ENCODE results near the gene DAPK1. TPM values are rescaled to one million over a fixed set of nuclear protein-coding genes. Genes with fewer than 3 reads are reported as not detected.

DAPK1 gene
- total RNA-seq, 1 experiment from 2014 or later = 19.7 TPM

DNA sequence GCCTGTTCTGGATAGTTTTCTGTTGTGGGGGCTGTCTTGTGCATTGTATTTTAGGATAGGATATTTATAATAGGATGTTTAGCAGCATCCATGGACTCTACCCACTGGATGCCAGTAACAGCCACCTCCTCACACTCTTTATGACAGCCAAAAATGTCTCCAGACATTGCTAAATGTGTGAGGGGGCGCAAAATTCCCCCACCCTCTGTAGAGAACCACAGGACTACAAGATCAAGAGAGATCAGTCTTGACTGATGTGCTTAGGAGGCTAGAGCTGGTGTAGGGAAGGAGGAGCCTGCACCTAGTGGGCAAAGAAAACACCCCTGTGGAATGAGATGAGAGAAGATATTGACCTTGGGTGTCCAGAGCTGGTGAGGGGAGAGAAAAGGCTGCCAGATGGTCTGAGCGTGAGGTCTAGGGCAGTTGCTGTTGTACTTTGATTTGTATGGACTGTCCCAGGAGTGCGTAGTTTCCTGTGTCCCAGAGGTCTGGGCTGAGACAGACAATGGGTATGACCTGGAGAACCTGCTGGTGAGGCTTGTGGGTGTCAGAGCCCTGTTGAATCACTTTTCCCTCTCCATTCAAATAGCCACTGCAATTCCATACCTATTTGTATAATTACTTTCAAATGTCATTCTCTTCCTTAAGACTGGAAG lies 16.3 kb downstream of the DAPK1 start:
- POLR2A ChIA-PET = interaction anchor here (0.6 to 1.9 kb wide), 3 partner anchors 16 to 179 kb away, joined by 3 to 7 read pairs (median 3); partner anchors contain the start of gene DAPK1
- no peak overlapping the region for H3K4me3 Mint-ChIP-seq (ENCODE audit: unreplicated experiment)
- peaks cover 44% of the 10 kb centered on the region for H3K4me1 Mint-ChIP-seq (ENCODE audit: insufficient read depth, unreplicated experiment)
- intact Hi-C loops (cut with micrococcal nuclease) = no loop called here
- no peak for DNase-seq (ENCODE audit: unreplicated experiment)
- H3K36me3 Mint-ChIP-seq (ENCODE audit: insufficient read depth, unreplicated experiment) = peaks cover 6% of the 10 kb centered on the region
- BruUV-seq (replicated peaks) = no TSS peak
- no peaks in the 10 kb centered on the region for H3K27me3 Mint-ChIP-seq (ENCODE audit: insufficient read depth, unreplicated experiment)
- no peak overlapping the region for H3K27ac Mint-ChIP-seq (ENCODE audit: low read depth, unreplicated experiment)
- CTCF ChIA-PET = interaction anchor here (0.6 kb wide), 2 partner anchors 129 to 222 kb away, joined by 4 to 5 read pairs; no protein-coding TSS in a partner anchor
- TF ChIP-seq, protein P1, sequence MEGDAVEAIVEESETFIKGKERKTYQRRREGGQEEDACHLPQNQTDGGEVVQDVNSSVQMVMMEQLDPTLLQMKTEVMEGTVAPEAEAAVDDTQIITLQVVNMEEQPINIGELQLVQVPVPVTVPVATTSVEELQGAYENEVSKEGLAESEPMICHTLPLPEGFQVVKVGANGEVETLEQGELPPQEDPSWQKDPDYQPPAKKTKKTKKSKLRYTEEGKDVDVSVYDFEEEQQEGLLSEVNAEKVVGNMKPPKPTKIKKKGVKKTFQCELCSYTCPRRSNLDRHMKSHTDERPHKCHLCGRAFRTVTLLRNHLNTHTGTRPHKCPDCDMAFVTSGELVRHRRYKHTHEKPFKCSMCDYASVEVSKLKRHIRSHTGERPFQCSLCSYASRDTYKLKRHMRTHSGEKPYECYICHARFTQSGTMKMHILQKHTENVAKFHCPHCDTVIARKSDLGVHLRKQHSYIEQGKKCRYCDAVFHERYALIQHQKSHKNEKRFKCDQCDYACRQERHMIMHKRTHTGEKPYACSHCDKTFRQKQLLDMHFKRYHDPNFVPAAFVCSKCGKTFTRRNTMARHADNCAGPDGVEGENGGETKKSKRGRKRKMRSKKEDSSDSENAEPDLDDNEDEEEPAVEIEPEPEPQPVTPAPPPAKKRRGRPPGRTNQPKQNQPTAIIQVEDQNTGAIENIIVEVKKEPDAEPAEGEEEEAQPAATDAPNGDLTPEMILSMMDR (IDR thresholded peaks at IDR 0.05; ENCODE audit: unreplicated experiment) = no peak
- H3K9me3 Mint-ChIP-seq (ENCODE audit: unreplicated experiment) = no peaks in the 10 kb centered on the region

DNA sequence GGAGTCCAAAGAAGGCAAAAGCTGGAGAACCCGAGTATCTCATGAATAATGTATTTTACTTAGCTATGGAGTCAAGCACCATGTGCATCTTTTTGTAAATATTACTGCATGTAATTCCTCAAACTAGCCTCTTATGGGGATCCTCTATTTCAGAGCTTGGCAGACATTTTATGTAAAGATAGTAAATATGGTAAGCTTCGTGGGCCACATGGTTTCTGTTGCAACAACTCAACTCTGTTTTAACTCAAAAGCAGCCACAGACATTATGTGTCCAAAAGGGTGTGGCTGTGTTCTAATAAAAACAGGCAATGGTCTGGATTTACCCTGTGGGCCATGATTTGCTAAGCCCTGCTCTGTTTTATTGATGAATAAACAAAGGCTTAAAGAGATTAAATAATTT lies 17.3 kb downstream of the DAPK1 start:
- intact Hi-C loops (cut with micrococcal nuclease) = no loop called here
- TF ChIP-seq, protein P1 (IDR thresholded peaks at IDR 0.05; ENCODE audit: unreplicated experiment) = no peak
- Mint-ChIP-seq H3K36me3 (ENCODE audit: insufficient read depth, unreplicated experiment) (no peaks in the 10 kb centered on the region), H3K4me3 (ENCODE audit: unreplicated experiment) (no peak overlapping the region), H3K4me1 (ENCODE audit: insufficient read depth, unreplicated experiment) (peaks cover 44% of the 10 kb centered on the region), H3K9me3 (ENCODE audit: unreplicated experiment) (no peaks in the 10 kb centered on the region), H3K27me3 (ENCODE audit: insufficient read depth, unreplicated experiment) (no peaks in the 10 kb centered on the region), H3K27ac (ENCODE audit: low read depth, unreplicated experiment) (peak overlapping the region; percentile 47)
- no TSS peak for BruUV-seq (replicated peaks)
- ChIA-PET CTCF (interaction anchor here (0.6 to 2.1 kb wide), 5 partner anchors 10 to 148 kb away, joined by 3 to 7 read pairs (median 4); no protein-coding TSS in a partner anchor), POLR2A (interaction anchor here (0.7 to 1.9 kb wide), 5 partner anchors 17 to 132 kb away, joined by 3 to 7 read pairs (median 3); partner anchors contain the start of gene DAPK1)
- DNase-seq (ENCODE audit: unreplicated experiment) = no peak

DNA sequence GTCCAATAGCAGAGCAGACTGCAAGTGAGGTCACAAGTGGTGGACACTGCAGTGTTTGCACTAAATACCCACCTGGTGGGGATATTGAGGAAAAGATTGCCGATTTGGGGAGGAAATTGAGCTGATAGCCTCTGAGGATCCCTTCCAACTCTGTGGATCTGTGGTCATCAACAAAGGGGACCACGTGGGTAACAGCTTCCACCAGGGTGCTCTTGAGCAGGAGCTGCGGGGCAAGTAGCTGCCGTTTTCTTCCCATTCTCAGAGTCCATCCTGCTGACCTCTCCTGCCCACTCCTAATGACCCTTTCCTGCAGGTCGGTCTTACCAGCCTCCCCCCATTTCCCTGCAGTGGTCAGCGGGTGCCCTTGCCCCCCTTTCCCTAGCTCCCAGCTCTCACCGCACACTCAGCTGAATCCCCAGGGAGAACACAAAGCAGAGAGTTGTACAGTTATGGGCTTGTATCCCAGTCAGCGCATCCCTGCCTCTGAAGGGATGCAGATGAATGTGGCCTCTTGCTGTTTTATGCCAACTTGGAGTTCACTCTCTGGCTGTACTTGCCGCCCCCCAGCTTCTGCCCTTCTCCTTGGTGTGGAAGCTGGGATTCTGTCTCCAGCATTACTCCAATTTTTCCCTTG lies 18.0 kb downstream of the DAPK1 start:
- peak overlapping the region; percentile 47 for H3K27ac Mint-ChIP-seq (ENCODE audit: low read depth, unreplicated experiment)
- BruUV-seq (replicated peaks) = no TSS peak
- H3K4me3 Mint-ChIP-seq (ENCODE audit: unreplicated experiment) = no peak overlapping the region
- no peak for DNase-seq (ENCODE audit: unreplicated experiment)
- intact Hi-C loops (cut with micrococcal nuclease) = no loop called here
- H3K4me1 Mint-ChIP-seq (ENCODE audit: insufficient read depth, unreplicated experiment) = peaks cover 44% of the 10 kb centered on the region
- TF ChIP-seq, protein P1 (IDR thresholded peaks at IDR 0.05; ENCODE audit: unreplicated experiment) = no peak
- ChIA-PET POLR2A (interaction anchor here (0.7 to 1.9 kb wide), 5 partner anchors 18 to 133 kb away, joined by 3 to 7 read pairs (median 3); partner anchors contain the start of gene DAPK1), CTCF (interaction anchor here (0.7 to 2.1 kb wide), 7 partner anchors 11 to 296 kb away, joined by 3 to 7 read pairs (median 3); no protein-coding TSS in a partner anchor)
- no peaks in the 10 kb centered on the region for H3K27me3 Mint-ChIP-seq (ENCODE audit: insufficient read depth, unreplicated experiment)
- H3K9me3 Mint-ChIP-seq (ENCODE audit: unreplicated experiment) = no peaks in the 10 kb centered on the region
- H3K36me3 Mint-ChIP-seq (ENCODE audit: insufficient read depth, unreplicated experiment) = no peaks in the 10 kb centered on the region

Measured in MCF 10A (cell line).